Measurements from ENCODE around the gene GRK5. TPM values are rescaled to one million over a fixed set of nuclear protein-coding genes. Genes with fewer than 3 reads are reported as not detected.

GRK5 gene
- total RNA-seq, 4 donors from 2014 or later = 11.6 to 38.2 (median 21.4) TPM

- TF ChIP-seq CTCF (IDR thresholded peaks at IDR 0.05; ENCODE audit: low read depth) = no peak
Measured at GRCh38 chr10:119491966-119492757, 284.8 kb downstream of the GRK5 start.

- TF ChIP-seq CTCF (IDR thresholded peaks at IDR 0.05; ENCODE audit: low read depth) = no peak
Measured at GRCh38 chr10:119493155-119493554, 285.8 kb downstream of the GRK5 start.

GRCh38 chr10:119494236-119495020 lies 287.1 kb downstream of the GRK5 start:
- TF ChIP-seq CTCF (IDR thresholded peaks at IDR 0.05; ENCODE audit: low read depth) = no peak

GRCh38 chr10:119495021-119495505 lies 287.7 kb downstream of the GRK5 start:
- TF ChIP-seq CTCF (IDR thresholded peaks at IDR 0.05; ENCODE audit: low read depth) = no peak

- no peak for TF ChIP-seq CTCF (IDR thresholded peaks at IDR 0.05; ENCODE audit: low read depth)
Measured at GRCh38 chr10:119495545-119495944, 288.2 kb downstream of the GRK5 start.

GRCh38 chr10:119496273-119496672 lies 288.9 kb downstream of the GRK5 start:
- TF ChIP-seq CTCF (IDR thresholded peaks at IDR 0.05; ENCODE audit: low read depth) = no peak

GRCh38 chr10:119497243-119497642 lies 289.9 kb downstream of the GRK5 start:
- TF ChIP-seq CTCF (IDR thresholded peaks at IDR 0.05; ENCODE audit: low read depth) = no peak
